ENCODE results near the gene RABGAP1L.

RABGAP1L gene

DNA sequence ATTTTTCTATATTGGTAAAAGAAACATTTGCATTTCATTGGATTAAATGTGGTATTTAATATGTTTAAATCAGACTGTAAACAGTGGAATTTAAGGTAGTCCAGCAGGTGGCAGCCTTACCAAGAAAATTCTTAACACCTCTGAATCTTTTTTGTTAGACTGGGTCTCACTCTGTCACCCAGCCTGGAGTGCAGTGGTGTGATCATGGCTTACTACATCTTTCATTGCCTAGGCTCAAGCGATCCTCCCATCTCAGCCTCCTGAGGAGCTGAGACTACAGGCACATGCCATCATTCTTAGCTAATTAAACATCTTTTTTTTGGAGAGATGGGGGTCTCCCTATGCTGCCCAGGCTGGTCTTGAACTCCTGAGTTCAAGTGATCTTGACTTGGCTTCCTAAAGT lies 98.8 kb downstream of the RABGAP1L start:
- H3K27ac ChIP-seq (ENCODE audit: low read length): no peak overlapping the region
- no peak overlapping the region for H3K4me3 ChIP-seq (ENCODE audit: low read length)
- no peaks in the 10 kb centered on the region for H3K9me3 ChIP-seq (ENCODE audit: control insufficient read depth, low read depth, low read length)
- no peaks in the 10 kb centered on the region for H3K36me3 ChIP-seq (ENCODE audit: control insufficient read depth, low read depth, low read length)
- H3K4me1 ChIP-seq (ENCODE audit: control insufficient read depth, low read depth, low read length): no peaks in the 10 kb centered on the region
- no peak overlapping the region for H3K9ac ChIP-seq (ENCODE audit: low read length)
- H3K27me3 ChIP-seq (ENCODE audit: control insufficient read depth, insufficient read depth, low read length): no peaks in the 10 kb centered on the region

DNA sequence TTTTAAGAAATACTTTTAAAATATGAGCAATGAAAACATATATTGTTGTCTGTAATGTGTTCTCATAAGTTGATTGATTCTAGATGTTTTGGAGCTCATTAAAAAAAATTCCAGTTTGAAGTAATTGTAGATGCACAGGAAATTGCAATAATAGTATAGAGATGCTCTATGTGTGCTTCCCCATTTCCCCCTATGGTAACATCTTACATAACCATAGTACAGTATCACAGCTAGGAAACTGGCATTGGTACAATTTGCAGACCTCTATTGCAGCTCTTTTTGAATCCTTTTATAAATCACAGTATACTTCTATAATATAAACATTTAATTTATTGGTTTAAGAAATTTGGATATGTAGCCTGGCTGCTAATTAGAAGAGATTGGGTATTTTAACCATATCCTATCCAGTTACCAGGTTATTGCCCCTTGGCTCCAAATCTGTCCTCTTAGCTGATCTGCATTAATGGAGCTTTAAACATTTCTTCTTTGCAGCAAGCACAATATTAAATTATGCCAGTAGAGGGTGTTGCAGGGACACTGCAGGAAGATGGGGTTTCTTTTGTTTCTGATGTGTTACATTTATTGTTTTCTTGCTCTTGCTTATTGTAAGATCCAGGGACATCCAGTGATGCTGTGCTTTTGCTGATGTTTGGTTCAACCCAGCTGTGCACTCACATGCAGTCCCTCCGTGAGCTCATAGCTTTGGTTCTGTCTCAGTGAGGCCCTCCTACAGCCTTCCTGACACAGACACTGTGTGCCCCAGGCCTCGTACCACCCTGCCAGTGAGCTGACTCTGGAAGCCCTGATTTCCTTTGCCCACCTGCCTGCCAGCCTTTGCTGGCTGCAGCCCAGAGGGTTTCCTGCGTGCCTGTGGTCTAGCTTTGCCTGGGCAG lies 103.3 kb downstream of the RABGAP1L start:
- H3K27me3 ChIP-seq (ENCODE audit: control insufficient read depth, insufficient read depth, low read length): no peaks in the 10 kb centered on the region
- H3K4me3 ChIP-seq (ENCODE audit: low read length): no peak overlapping the region
- H3K36me3 ChIP-seq (ENCODE audit: control insufficient read depth, low read depth, low read length): no peaks in the 10 kb centered on the region
- no peaks in the 10 kb centered on the region for H3K4me1 ChIP-seq (ENCODE audit: control insufficient read depth, low read depth, low read length)
- no peaks in the 10 kb centered on the region for H3K9me3 ChIP-seq (ENCODE audit: control insufficient read depth, low read depth, low read length)
- H3K27ac ChIP-seq (ENCODE audit: low read length): no peak overlapping the region
- no peak overlapping the region for H3K9ac ChIP-seq (ENCODE audit: low read length)

DNA sequence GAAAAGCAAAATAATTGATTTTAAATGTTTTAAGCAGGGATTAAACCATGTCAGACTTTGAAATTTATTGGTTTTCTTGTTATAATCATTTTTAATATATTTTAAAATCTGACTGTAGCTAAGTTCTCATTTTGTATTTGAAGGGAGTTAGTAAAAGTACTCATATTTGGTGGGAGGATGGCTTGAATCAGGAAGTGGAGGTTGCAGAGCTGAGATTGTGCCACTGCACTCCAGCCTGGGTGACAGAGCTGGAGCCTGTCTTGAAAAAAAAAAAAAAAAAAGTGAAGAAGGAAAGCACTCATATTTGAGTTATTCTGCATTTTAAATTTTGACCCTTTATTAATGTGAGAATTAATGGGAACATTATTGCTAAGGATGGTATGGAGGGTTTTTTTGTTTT lies 106.0 kb downstream of the RABGAP1L start:
- no peak overlapping the region for H3K27ac ChIP-seq (ENCODE audit: low read length)
- H3K9me3 ChIP-seq (ENCODE audit: control insufficient read depth, low read depth, low read length): no peaks in the 10 kb centered on the region
- no peak overlapping the region for H3K9ac ChIP-seq (ENCODE audit: low read length)
- H3K36me3 ChIP-seq (ENCODE audit: control insufficient read depth, low read depth, low read length): no peaks in the 10 kb centered on the region
- H3K27me3 ChIP-seq (ENCODE audit: control insufficient read depth, insufficient read depth, low read length): no peaks in the 10 kb centered on the region
- H3K4me3 ChIP-seq (ENCODE audit: low read length): no peak overlapping the region
- no peaks in the 10 kb centered on the region for H3K4me1 ChIP-seq (ENCODE audit: control insufficient read depth, low read depth, low read length)

DNA sequence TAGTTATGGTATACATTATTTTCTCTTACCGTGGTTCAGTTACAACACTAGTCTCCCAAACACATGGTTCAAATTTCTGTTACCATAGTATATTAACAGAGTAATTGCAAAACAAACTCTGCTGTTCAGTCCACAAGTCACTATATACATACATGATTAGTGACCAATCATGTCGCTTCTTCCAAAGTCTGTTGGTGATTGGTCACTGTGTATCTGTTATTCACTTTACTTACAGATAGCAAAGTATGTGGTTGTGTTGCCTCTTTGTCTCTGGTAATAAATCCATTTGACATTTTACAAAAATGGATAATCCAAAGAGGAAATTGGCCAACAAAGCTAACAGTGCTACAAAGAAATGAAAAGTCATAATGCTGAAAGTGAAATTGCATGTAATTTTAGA lies 107.2 kb downstream of the RABGAP1L start:
- H3K36me3 ChIP-seq (ENCODE audit: control insufficient read depth, low read depth, low read length): no peaks in the 10 kb centered on the region
- H3K27ac ChIP-seq (ENCODE audit: low read length): no peak overlapping the region
- H3K4me3 ChIP-seq (ENCODE audit: low read length): no peak overlapping the region
- no peaks in the 10 kb centered on the region for H3K9me3 ChIP-seq (ENCODE audit: control insufficient read depth, low read depth, low read length)
- no peaks in the 10 kb centered on the region for H3K27me3 ChIP-seq (ENCODE audit: control insufficient read depth, insufficient read depth, low read length)
- H3K4me1 ChIP-seq (ENCODE audit: control insufficient read depth, low read depth, low read length): no peaks in the 10 kb centered on the region
- no peak overlapping the region for H3K9ac ChIP-seq (ENCODE audit: low read length)

GRCh38 chr1:174266991-174267612 lies 107.8 kb downstream of the RABGAP1L start:
- Histone ChIP-seq H3K27ac (ENCODE audit: low read length) (no peak overlapping the region), H3K4me1 (ENCODE audit: control insufficient read depth, low read depth, low read length) (no peaks in the 10 kb centered on the region), H3K4me3 (ENCODE audit: low read length) (no peak overlapping the region), H3K27me3 (ENCODE audit: control insufficient read depth, insufficient read depth, low read length) (no peaks in the 10 kb centered on the region), H3K9me3 (ENCODE audit: control insufficient read depth, low read depth, low read length) (no peaks in the 10 kb centered on the region), H3K9ac (ENCODE audit: low read length) (no peak overlapping the region), H3K36me3 (ENCODE audit: control insufficient read depth, low read depth, low read length) (no peaks in the 10 kb centered on the region)

DNA sequence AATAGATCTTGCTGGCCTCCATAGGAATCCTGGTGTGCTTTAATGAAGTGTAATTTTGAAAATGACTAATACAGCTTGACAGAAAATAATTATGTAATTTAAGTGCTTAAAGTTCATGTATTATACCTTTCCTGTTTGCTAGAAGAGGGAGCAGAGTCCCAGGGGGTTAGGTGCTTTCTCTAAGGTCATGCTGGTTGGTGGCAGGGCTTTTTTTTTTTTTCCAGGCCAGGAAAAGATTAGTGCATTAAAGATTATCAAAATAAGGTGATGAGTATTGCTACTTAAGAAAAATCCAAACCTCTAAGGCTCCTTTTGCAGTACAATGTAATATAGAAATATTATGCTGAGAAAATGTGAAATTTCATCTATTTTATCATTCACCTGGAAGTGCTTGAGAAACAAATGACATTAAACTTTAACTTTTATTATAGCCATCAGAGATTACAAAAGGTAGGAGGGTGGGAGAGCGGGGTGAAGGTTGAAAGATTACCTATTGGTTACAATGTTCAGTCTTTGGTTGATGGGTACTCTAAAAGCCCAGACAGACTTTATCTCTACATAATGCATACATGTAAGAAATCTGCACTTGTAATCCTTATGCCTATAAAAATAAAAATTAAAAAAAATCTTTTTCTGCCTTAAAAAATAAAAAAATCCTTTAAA lies 110.8 kb downstream of the RABGAP1L start:
- Histone ChIP-seq H3K27me3 (ENCODE audit: control insufficient read depth, insufficient read depth, low read length) (no peaks in the 10 kb centered on the region), H3K9me3 (ENCODE audit: control insufficient read depth, low read depth, low read length) (no peaks in the 10 kb centered on the region), H3K27ac (ENCODE audit: low read length) (no peak overlapping the region), H3K4me1 (ENCODE audit: control insufficient read depth, low read depth, low read length) (no peaks in the 10 kb centered on the region), H3K36me3 (ENCODE audit: control insufficient read depth, low read depth, low read length) (no peaks in the 10 kb centered on the region), H3K9ac (ENCODE audit: low read length) (no peak overlapping the region), H3K4me3 (ENCODE audit: low read length) (no peak overlapping the region)

DNA sequence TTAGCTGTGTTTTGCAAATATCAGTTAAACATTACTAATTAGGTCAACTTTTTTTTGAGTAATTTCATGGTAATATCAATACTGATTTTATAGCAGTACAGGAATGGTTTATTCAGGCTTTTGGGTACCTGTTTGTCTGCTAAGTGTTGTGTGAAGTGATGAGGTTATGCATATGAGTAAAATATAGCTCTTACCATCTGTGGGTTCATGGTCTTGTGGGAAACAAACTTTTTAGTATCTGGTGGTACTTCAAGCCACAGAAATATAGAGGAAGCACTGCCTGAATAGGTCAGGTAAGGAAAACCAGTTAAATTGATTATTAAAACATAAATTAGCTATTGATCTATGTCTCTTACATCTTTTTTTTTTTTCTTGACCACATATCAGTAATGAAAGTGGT lies 113.9 kb downstream of the RABGAP1L start:
- Histone ChIP-seq H3K9me3 (ENCODE audit: control insufficient read depth, low read depth, low read length) (no peaks in the 10 kb centered on the region), H3K27ac (ENCODE audit: low read length) (no peak overlapping the region), H3K4me1 (ENCODE audit: control insufficient read depth, low read depth, low read length) (no peaks in the 10 kb centered on the region), H3K36me3 (ENCODE audit: control insufficient read depth, low read depth, low read length) (no peaks in the 10 kb centered on the region), H3K27me3 (ENCODE audit: control insufficient read depth, insufficient read depth, low read length) (no peaks in the 10 kb centered on the region), H3K9ac (ENCODE audit: low read length) (no peak overlapping the region), H3K4me3 (ENCODE audit: low read length) (no peak overlapping the region)

DNA sequence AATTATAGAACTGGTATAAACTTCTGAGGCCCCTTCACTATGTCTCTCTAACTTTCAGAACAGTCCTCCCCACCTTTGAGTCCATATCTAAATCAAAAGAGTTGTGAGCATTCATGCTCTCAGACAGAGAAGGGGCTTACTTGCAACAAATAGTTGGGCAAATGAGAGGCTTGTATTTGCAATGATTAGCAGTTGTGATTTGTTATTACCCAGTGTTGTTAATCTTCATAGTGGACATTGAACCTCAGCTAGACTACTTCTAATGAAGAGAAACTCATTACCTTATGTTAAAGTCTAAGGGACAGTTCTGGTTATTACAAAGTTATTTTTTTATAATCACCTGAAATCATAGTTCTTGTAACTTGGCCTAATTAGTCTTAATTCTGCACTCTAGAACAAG lies 114.5 kb downstream of the RABGAP1L start:
- no peaks in the 10 kb centered on the region for H3K36me3 ChIP-seq (ENCODE audit: control insufficient read depth, low read depth, low read length)
- H3K4me1 ChIP-seq (ENCODE audit: control insufficient read depth, low read depth, low read length): no peaks in the 10 kb centered on the region
- H3K9ac ChIP-seq (ENCODE audit: low read length): no peak overlapping the region
- H3K9me3 ChIP-seq (ENCODE audit: control insufficient read depth, low read depth, low read length): no peaks in the 10 kb centered on the region
- no peak overlapping the region for H3K27ac ChIP-seq (ENCODE audit: low read length)
- H3K27me3 ChIP-seq (ENCODE audit: control insufficient read depth, insufficient read depth, low read length): no peaks in the 10 kb centered on the region
- H3K4me3 ChIP-seq (ENCODE audit: low read length): no peak overlapping the region

DNA sequence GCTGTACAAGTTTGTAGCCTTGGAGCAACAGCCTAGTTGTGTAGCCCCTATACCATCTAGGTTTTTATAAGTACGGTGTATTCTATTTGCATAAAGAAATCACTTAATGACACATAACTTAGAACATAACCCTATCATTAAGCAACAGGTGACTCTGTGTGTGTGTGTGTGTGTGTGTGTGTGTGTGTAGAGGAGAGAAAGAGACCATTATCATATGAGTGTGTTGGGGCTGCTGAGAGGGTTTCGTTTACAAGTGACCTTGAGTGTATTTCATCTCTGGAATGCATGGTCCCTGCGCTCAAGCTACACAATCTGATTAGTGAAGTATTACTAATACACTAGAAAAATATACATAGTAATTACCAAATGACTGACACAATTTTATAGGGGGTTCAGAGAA lies 115.1 kb downstream of the RABGAP1L start:
- no peak overlapping the region for H3K27ac ChIP-seq (ENCODE audit: low read length)
- no peak overlapping the region for H3K4me3 ChIP-seq (ENCODE audit: low read length)
- no peak overlapping the region for H3K9ac ChIP-seq (ENCODE audit: low read length)
- H3K9me3 ChIP-seq (ENCODE audit: control insufficient read depth, low read depth, low read length): no peaks in the 10 kb centered on the region
- no peaks in the 10 kb centered on the region for H3K36me3 ChIP-seq (ENCODE audit: control insufficient read depth, low read depth, low read length)
- H3K27me3 ChIP-seq (ENCODE audit: control insufficient read depth, insufficient read depth, low read length): no peaks in the 10 kb centered on the region
- no peaks in the 10 kb centered on the region for H3K4me1 ChIP-seq (ENCODE audit: control insufficient read depth, low read depth, low read length)

DNA sequence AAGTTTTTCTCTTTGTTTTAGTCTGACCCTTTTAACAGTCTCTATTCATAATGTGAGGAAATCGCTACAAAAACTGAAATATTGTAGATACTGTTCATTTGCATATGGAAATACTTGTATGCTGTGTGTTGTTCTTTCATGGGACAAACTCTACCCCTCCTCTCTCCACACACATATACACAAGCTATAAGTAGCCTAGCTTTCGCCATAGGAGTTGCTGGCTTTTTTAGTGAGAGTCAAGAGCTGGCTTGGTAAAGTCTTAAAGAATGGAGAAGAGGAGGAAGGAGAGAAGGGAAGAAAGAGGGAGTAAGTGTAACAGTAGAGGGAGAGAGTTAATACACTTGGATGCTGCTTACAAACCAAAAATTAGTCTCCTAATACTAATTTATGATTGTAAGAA lies 115.6 kb downstream of the RABGAP1L start:
- no peaks in the 10 kb centered on the region for H3K27me3 ChIP-seq (ENCODE audit: control insufficient read depth, insufficient read depth, low read length)
- H3K4me3 ChIP-seq (ENCODE audit: low read length): no peak overlapping the region
- no peaks in the 10 kb centered on the region for H3K9me3 ChIP-seq (ENCODE audit: control insufficient read depth, low read depth, low read length)
- no peaks in the 10 kb centered on the region for H3K36me3 ChIP-seq (ENCODE audit: control insufficient read depth, low read depth, low read length)
- no peaks in the 10 kb centered on the region for H3K4me1 ChIP-seq (ENCODE audit: control insufficient read depth, low read depth, low read length)
- H3K27ac ChIP-seq (ENCODE audit: low read length): no peak overlapping the region
- H3K9ac ChIP-seq (ENCODE audit: low read length): no peak overlapping the region

- no peaks in the 10 kb centered on the region for H3K9me3 ChIP-seq (ENCODE audit: control insufficient read depth, low read depth, low read length)
- no peaks in the 10 kb centered on the region for H3K4me1 ChIP-seq (ENCODE audit: control insufficient read depth, low read depth, low read length)
- H3K36me3 ChIP-seq (ENCODE audit: control insufficient read depth, low read depth, low read length): no peaks in the 10 kb centered on the region
- H3K4me3 ChIP-seq (ENCODE audit: low read length): no peak overlapping the region
- no peak overlapping the region for H3K27ac ChIP-seq (ENCODE audit: low read length)
- H3K27me3 ChIP-seq (ENCODE audit: control insufficient read depth, insufficient read depth, low read length): no peaks in the 10 kb centered on the region
- H3K9ac ChIP-seq (ENCODE audit: low read length): no peak overlapping the region
Measured at GRCh38 chr1:174276087-174276486, 116.8 kb downstream of the RABGAP1L start.

Data from iPS-18a (cell line).